Loucy (cell line): ENCODE results near the gene FMNL2.

Source experiments
- EZH2phosphoT487 ChIP-seq: fragments of 200-600 bp; IDR thresholded peaks from 2 replicates; pipeline ENCODE4 v1.6.1; 2018; ENCODE audit warnings: antibody characterized with exemption, mild to moderate bottlenecking, moderate library complexity, borderline replicate concordance
- TF ChIP-seq, protein P1 (sequence below): fragments of 200-600 bp; sonication (generic); conservative IDR thresholded peaks from 2 replicates; pipeline ENCODE4 v1.5.1; 2014; ENCODE audit warnings: mild to moderate bottlenecking, antibody characterized with exemption, low read length

GRCh38 chr2:152335726-152336118, 748 bp downstream of the FMNL2 start:
- TF ChIP-seq, protein P1, sequence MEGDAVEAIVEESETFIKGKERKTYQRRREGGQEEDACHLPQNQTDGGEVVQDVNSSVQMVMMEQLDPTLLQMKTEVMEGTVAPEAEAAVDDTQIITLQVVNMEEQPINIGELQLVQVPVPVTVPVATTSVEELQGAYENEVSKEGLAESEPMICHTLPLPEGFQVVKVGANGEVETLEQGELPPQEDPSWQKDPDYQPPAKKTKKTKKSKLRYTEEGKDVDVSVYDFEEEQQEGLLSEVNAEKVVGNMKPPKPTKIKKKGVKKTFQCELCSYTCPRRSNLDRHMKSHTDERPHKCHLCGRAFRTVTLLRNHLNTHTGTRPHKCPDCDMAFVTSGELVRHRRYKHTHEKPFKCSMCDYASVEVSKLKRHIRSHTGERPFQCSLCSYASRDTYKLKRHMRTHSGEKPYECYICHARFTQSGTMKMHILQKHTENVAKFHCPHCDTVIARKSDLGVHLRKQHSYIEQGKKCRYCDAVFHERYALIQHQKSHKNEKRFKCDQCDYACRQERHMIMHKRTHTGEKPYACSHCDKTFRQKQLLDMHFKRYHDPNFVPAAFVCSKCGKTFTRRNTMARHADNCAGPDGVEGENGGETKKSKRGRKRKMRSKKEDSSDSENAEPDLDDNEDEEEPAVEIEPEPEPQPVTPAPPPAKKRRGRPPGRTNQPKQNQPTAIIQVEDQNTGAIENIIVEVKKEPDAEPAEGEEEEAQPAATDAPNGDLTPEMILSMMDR: no peak
- no peak for TF ChIP-seq EZH2phosphoT487
